ENCODE data around the gene RAD51AP1.
A peak's percentile ranks its signal among the peaks of the same experiment; 100 is the strongest.

Gene RAD51AP1

GRCh38 chr12:4595881-4596280, 57.2 kb downstream of the RAD51AP1 start:
- no peak for DNase-seq

- no peak for DNase-seq
These were observed 64.7 kb downstream of the RAD51AP1 start for GRCh38 chr12:4603421-4603820.

GRCh38 chr12:4603946-4604345, 65.3 kb downstream of the RAD51AP1 start:
- no peak for DNase-seq

GRCh38 chr12:4604684-4605193, 66.0 kb downstream of the RAD51AP1 start:
- peak; percentile 88 for DNase-seq

- DNase-seq: no peak
These were observed 68.4 kb downstream of the RAD51AP1 start for GRCh38 chr12:4607056-4607455.

- DNase-seq: no peak
These were observed 70.4 kb downstream of the RAD51AP1 start for GRCh38 chr12:4609071-4609470.

Data from fibroblast of skin of right quadriceps (primary cell).